Right cardiac atrium (tissue), 5 donors: ENCODE results near the gene SOX6. TPM values are rescaled to one million over a fixed set of nuclear protein-coding genes. Genes with fewer than 3 reads are reported as not detected.

Experiments
- ATAC-seq, 2 donors: fragments of 200-7000 bp; cut with Tn5 transposase; one replicate each; pipeline versions ENCODE4 v1.8.0 to v1.9.1; 2020; ENCODE audit warnings: moderate library complexity in 2 of 2, mild to moderate bottlenecking in 1 of 2
- DNase-seq, 3 donors: peaks; one replicate each; pipeline ENCODE4 v3.0.0-alpha.2; 2020
- H3K27ac ChIP-seq: one replicate; pipeline ENCODE4 v1.5.1; 2013; ENCODE audit warnings: mild to moderate bottlenecking, low read length, control low read depth, moderate library complexity
- H3K27me3 ChIP-seq: one replicate; pipeline ENCODE4 v1.6.1; 2013; ENCODE audit not compliant: control insufficient read depth, insufficient read depth
- H3K4me1 ChIP-seq: one replicate; pipeline ENCODE4 v1.6.1; 2013; ENCODE audit warnings: low read length; ENCODE audit not compliant: control insufficient read depth, insufficient read depth
- H3K4me3 ChIP-seq: one replicate; pipeline ENCODE4 v1.5.1; 2013; ENCODE audit warnings: low read length, control low read depth
- H3K9me3 ChIP-seq: one replicate; pipeline ENCODE4 v1.6.1; 2013; ENCODE audit warnings: low read length; ENCODE audit not compliant: control insufficient read depth
- WGBS: extraction: QIAGEN DNeasy Blood & Tissue Kit; methylation state at CpG from one replicate; pipeline ENCODE4 v1.1.7; 2013; 5-methylcytosine and 5-hydroxymethylcytosine counted together
- intact Hi-C, 4 donors: fragments of 100-400 bp; cut with DNase I; formaldehyde crosslinking; loops; one replicate each; pipeline versions ENCODE4 v1.11.0 to v1.14.0; 2022 to 2023
- polyA plus RNA-seq: library from polyadenylated mRNA; stranded (reverse); fragments of 200-250 nt; gene quantifications from one replicate; pipeline ENCODE4 v1.2.3, GENCODE V29; 2013
- total RNA-seq, 4 donors: library from RNA; stranded (reverse); fragmentation: NEBNext Ultra II Directional; extraction: Animal tissue kit (Norgen Biotek cat#: 25700); gene quantifications; one replicate each; pipeline ENCODE4 v1.2.1, GENCODE V29; 2021
- donor health status: healthy with polysubstance abuse.
- donor health status: DM: no; HTN: yes; CAD: no.
- donor health status: DM: no; HTN: no; CAD: no.
- donor health status: DM: no; HTN: yes; CAD: no; lungs with severe emphysema.
- donor health status: DM: yes; HTN: yes; CAD: no.

Gene SOX6
- total and polyA plus RNA-seq, 5 donors, result 3.3 to 26.7 (median 22.4) TPM

- whole genome bisulfite sequencing, result 9% methylated on average over 2 of the region's 2 CpGs
- intact Hi-C loops, result no loop called here
- peaks cover 2% of the 10 kb centered on the region for H3K4me1 ChIP-seq
- no peaks in the 10 kb centered on the region for H3K9me3 ChIP-seq
- no peak for DNase-seq
- H3K4me3 ChIP-seq, result no peak overlapping the region
- ATAC-seq, result peak; percentile 77 to 86
- H3K27me3 ChIP-seq, result no peaks in the 10 kb centered on the region
- H3K27ac ChIP-seq, result no peak overlapping the region
Measured at GRCh38 chr11:16293204-16293681, 63.1 kb downstream of the SOX6 start.

DNA sequence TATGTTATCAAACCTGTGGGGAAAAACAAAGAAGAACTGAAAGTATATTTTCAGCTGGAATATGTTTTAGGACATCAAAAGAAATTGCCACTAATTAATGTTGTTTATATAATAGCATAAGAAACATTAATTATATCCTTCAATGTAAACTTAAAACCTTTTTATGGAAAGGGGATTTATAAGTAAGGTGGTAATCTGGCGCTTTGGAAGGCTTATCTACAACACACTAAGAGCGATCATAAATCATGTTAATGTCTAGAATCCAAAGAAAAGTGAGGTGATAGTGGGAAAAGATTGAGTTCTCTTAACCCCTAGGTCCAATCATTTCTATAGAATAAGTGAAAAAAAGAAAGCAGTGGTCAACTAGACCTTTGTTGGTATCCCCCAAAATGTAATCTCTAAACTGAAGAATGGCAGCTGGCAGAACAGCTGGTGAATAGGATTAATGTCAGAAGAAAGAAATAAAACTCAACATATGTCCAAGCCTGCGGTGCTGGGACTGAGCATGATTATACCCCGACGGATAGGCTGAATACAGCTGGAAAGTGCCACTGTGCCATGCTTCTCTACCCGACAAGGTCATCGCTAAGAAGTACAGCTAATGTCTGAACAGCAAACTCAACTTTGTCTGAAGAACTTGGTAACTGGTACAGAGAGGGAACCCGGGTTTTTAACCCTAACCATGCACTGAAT lies 64.0 kb downstream of the SOX6 start:
- Histone ChIP-seq H3K9me3 (no peaks in the 10 kb centered on the region), H3K27me3 (no peaks in the 10 kb centered on the region), H3K27ac (peak overlapping the region; percentile 89), H3K4me3 (no peak overlapping the region), H3K4me1 (peaks cover 2% of the 10 kb centered on the region)
- intact Hi-C loops, result no loop called here
- ATAC-seq, result peak in 1 of 2 donors; percentile 50
- DNase-seq, result no peak
- WGBS, result 73% methylated on average over 8 of the region's 8 CpGs

- ATAC-seq (no peak), DNase-seq (no peak)
- H3K4me3 ChIP-seq, result no peak overlapping the region
- no peak overlapping the region for H3K27ac ChIP-seq
- H3K4me1 ChIP-seq, result peaks cover 2% of the 10 kb centered on the region
- WGBS, result 0% methylated on average over 1 of the region's 1 CpG
- no peaks in the 10 kb centered on the region for H3K9me3 ChIP-seq
- intact Hi-C loops, result no loop called here
- H3K27me3 ChIP-seq, result no peaks in the 10 kb centered on the region
Measured at GRCh38 chr11:16291729-16292128, 64.6 kb downstream of the SOX6 start.

- peaks cover 2% of the 10 kb centered on the region for H3K4me1 ChIP-seq
- H3K9me3 ChIP-seq, result no peaks in the 10 kb centered on the region
- WGBS, result 94% methylated on average over 3 of the region's 3 CpGs
- no peak overlapping the region for H3K27ac ChIP-seq
- H3K4me3 ChIP-seq, result no peak overlapping the region
- ATAC-seq (no peak), DNase-seq (no peak)
- H3K27me3 ChIP-seq, result no peaks in the 10 kb centered on the region
- intact Hi-C loops, result no loop called here
Measured at GRCh38 chr11:16289541-16289940, 66.8 kb downstream of the SOX6 start.

GRCh38 chr11:16287630-16288280 lies 68.6 kb downstream of the SOX6 start:
- Histone ChIP-seq H3K27ac (no peak overlapping the region), H3K27me3 (no peaks in the 10 kb centered on the region), H3K4me3 (no peak overlapping the region), H3K4me1 (peaks cover 2% of the 10 kb centered on the region), H3K9me3 (no peaks in the 10 kb centered on the region)
- intact Hi-C loops, result no loop called here
- DNase-seq, result no peak
- ATAC-seq, result no peak
- WGBS, result 96% methylated on average over 3 of the region's 3 CpGs

DNA sequence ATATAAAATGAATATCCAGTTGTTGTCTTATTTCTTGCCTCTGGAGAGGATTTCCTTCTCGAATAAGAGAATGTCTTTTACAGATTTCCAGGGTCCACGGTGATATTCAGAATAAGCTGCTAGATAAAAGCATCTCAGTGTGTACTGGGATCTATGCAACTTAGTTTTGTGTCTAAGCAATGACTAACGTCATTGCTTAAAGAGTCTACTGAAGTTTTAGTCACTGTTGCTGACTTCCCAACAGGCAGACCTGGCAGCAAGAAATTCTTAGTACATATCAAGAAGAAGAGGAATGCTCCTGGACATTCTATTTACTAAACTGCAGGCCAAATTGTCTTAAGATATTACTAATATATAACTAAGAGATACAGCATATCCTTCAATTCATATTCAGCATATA lies 70.3 kb downstream of the SOX6 start:
- Histone ChIP-seq H3K27ac (no peak overlapping the region), H3K4me1 (no peaks in the 10 kb centered on the region), H3K9me3 (no peaks in the 10 kb centered on the region), H3K4me3 (no peak overlapping the region), H3K27me3 (no peaks in the 10 kb centered on the region)
- intact Hi-C loops, result no loop called here
- WGBS, result 35% methylated on average over 3 of the region's 3 CpGs
- DNase-seq (no peak), ATAC-seq (no peak)

DNA sequence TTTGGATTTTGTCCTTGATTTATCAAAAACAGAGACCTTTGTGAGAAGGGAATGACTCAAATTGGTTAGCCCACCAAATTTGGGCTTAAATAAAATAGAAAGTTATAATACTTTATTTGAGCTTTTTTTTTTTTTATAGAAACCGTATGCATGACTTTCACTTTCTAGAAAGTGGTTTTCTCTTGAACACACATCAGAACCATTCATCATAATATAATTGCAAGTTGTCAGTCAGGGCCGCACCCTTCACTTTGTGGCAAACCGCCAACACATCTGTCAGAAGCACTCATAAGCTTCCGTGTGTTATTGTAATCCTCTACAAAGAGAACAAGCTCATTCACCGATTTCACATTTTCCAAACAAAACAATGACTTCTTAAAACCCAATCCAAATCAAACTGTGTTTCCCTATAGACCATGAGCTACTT lies 76.1 kb downstream of the SOX6 start:
- 28% methylated on average over 5 of the region's 5 CpGs for WGBS
- DNase-seq (peak; percentile 44 to 62 (median 58)), ATAC-seq (no peak)
- Histone ChIP-seq H3K4me3 (peak overlapping the region; percentile 45), H3K27me3 (no peaks in the 10 kb centered on the region), H3K4me1 (no peaks in the 10 kb centered on the region), H3K27ac (no peak overlapping the region), H3K9me3 (no peaks in the 10 kb centered on the region)
- intact Hi-C loops, result no loop called here

DNA sequence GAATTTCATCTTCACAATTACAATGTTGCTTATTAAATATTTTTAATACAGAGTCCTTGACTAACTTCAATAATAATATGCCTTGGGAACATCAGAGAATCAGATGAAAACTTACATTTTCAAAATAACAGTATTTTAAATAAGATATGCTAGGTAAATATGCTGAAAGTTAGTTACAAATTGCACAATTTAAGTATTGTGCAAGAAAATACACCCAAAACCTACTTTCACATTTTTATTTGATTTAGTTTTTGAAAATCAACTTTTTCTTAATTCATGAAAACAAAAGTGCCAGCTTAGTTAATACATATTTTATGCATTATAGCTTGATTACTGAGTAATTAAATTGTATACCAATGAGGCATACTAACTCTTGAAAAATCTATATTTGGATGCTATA lies 76.8 kb downstream of the SOX6 start:
- no peak for DNase-seq
- H3K4me1 ChIP-seq, result no peaks in the 10 kb centered on the region
- no peaks in the 10 kb centered on the region for H3K27me3 ChIP-seq
- intact Hi-C loops, result no loop called here
- H3K9me3 ChIP-seq, result no peaks in the 10 kb centered on the region
- H3K27ac ChIP-seq, result no peak overlapping the region
- ATAC-seq, result no peak
- H3K4me3 ChIP-seq, result no peak overlapping the region

DNA sequence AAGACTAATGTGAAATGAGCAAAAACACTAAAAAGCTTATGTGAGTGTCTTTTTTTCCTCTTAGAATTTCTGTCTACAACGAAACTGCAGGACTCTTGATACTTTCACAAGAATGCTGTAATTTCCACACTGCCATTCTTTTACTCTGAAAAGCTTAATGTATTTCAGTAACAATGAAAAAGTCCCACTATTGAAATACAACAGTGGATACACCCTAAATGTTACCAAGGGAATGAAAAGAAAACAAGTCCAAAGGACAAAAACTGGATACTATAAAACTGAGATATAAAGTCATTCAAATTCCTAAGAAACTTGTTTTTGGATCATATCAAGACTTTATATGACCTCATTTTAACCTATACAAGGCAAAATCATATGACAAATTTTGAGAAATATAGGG lies 77.4 kb downstream of the SOX6 start:
- Histone ChIP-seq H3K4me3 (no peak overlapping the region), H3K4me1 (no peaks in the 10 kb centered on the region), H3K27ac (no peak overlapping the region), H3K27me3 (no peaks in the 10 kb centered on the region), H3K9me3 (no peaks in the 10 kb centered on the region)
- intact Hi-C loops, result no loop called here
- no peak for ATAC-seq
- no peak for DNase-seq
- 50% methylated on average over 1 of the region's 1 CpG for WGBS

GRCh38 chr11:16278273-16278672 lies 78.1 kb downstream of the SOX6 start:
- no peak overlapping the region for H3K4me3 ChIP-seq
- no peak overlapping the region for H3K27ac ChIP-seq
- ATAC-seq, result no peak
- WGBS, result 96% methylated on average over 2 of the region's 2 CpGs
- intact Hi-C loops, result no loop called here
- H3K27me3 ChIP-seq, result no peaks in the 10 kb centered on the region
- DNase-seq, result no peak
- no peaks in the 10 kb centered on the region for H3K9me3 ChIP-seq
- no peaks in the 10 kb centered on the region for H3K4me1 ChIP-seq

DNA sequence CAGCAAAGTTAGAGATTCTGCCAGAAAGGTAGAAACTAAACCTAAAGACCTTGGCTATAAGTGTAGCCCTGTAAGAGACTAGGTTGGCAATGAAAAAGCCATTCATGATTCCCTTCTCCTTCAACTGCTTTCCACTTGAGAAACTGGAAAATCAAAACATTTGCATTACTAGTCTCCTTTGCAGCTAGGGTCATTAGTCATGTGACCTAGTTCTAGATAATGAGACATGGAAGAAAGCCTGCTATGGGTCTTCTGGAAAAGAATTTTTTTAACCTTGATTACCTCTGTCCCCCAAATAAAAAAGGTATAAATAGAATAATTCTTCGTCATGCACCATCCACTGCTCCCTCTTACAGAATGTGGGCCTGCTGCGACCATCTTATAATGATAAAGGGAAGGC lies 80.1 kb downstream of the SOX6 start:
- no peak overlapping the region for H3K4me3 ChIP-seq
- 94% methylated on average over 2 of the region's 2 CpGs for WGBS
- ATAC-seq, result no peak
- no peaks in the 10 kb centered on the region for H3K4me1 ChIP-seq
- DNase-seq, result no peak
- intact Hi-C loops, result no loop called here
- no peaks in the 10 kb centered on the region for H3K27me3 ChIP-seq
- no peaks in the 10 kb centered on the region for H3K9me3 ChIP-seq
- H3K27ac ChIP-seq, result no peak overlapping the region
